Peyer's patch (tissue), 4 donors: Measurements from ENCODE around the gene PHLDB2.

ENCODE experiments used
- POLR2A ChIP-seq, 2 donors: fragments of 450-650 bp; IDR thresholded peaks; one replicate each; pipeline ENCODE4 v1.5.1; 2017; ENCODE audit warnings: antibody characterized with exemption in 2 of 2, mild to moderate bottlenecking in 2 of 2, moderate library complexity in 2 of 2
- TF ChIP-seq, protein P1 (sequence below), 6 experiments: fragments of 450-650 bp in 4 of 6; fragments of 200-600 bp in 2 of 6; sonication (generic) in 1 of 6; IDR thresholded peaks; one replicate each; pipeline ENCODE4 v1.5.1; 2017 to 2019; ENCODE audit warnings: antibody characterized with exemption in 6 of 6, mild to moderate bottlenecking in 3 of 6, moderate library complexity in 1 of 6

- TF ChIP-seq, protein P1, sequence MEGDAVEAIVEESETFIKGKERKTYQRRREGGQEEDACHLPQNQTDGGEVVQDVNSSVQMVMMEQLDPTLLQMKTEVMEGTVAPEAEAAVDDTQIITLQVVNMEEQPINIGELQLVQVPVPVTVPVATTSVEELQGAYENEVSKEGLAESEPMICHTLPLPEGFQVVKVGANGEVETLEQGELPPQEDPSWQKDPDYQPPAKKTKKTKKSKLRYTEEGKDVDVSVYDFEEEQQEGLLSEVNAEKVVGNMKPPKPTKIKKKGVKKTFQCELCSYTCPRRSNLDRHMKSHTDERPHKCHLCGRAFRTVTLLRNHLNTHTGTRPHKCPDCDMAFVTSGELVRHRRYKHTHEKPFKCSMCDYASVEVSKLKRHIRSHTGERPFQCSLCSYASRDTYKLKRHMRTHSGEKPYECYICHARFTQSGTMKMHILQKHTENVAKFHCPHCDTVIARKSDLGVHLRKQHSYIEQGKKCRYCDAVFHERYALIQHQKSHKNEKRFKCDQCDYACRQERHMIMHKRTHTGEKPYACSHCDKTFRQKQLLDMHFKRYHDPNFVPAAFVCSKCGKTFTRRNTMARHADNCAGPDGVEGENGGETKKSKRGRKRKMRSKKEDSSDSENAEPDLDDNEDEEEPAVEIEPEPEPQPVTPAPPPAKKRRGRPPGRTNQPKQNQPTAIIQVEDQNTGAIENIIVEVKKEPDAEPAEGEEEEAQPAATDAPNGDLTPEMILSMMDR (IDR thresholded peaks at IDR 0.05) = no peak
- TF ChIP-seq POLR2A (IDR thresholded peaks at IDR 0.05) = no peak
Measured at GRCh38 chr3:111824351-111824750, 34.7 kb upstream of the PHLDB2 start.
